Stimulated activated memory B cell treated with anti-CD40 and anti-IgM and Interleukin-4, amounts not matched to agents 10 μg/mL and 1 μg/mL and 100 μg/mL, for 72 hours (primary cell): ENCODE measurements around the gene EFCAB6.
"Not testable (repeated sequence)": the region's sequence is repeated elsewhere in the genome, so short reads cannot be mapped to it uniquely, and the experiment has no call there.

Source experiments
- ATAC-seq: fragments of 150-1000 bp; cut with Tn5 transposase; 2 replicates; pipeline ENCODE4 v1.10.0; 2021
- H3K27ac Mint-ChIP-seq: one replicate; pipeline ENCODE4 v1.8.0; 2022; ENCODE audit warnings: mild to moderate bottlenecking, mixed read lengths
- H3K27me3 Mint-ChIP-seq: one replicate; pipeline ENCODE4 v1.8.0; 2022; ENCODE audit warnings: mixed read lengths
- H3K36me3 Mint-ChIP-seq: one replicate; pipeline ENCODE4 v1.8.0; 2022; ENCODE audit warnings: mixed read lengths
- H3K4me1 Mint-ChIP-seq: one replicate; pipeline ENCODE4 v1.8.0; 2022; ENCODE audit warnings: mixed read lengths
- H3K4me3 Mint-ChIP-seq: one replicate; pipeline ENCODE4 v1.8.0; 2022; ENCODE audit warnings: mild to moderate bottlenecking, moderate library complexity, mixed read lengths
- H3K9me3 Mint-ChIP-seq: one replicate; pipeline ENCODE4 v1.8.0; 2022; ENCODE audit warnings: mixed read lengths

The EFCAB6 gene

GRCh38 chr22:43706571-43707328, 105.4 kb downstream of the EFCAB6 start:
- Mint-ChIP-seq H3K36me3 (peaks cover 6% of the 10 kb centered on the region), H3K27ac (no peak overlapping the region), H3K4me1 (no peaks in the 10 kb centered on the region), H3K27me3 (peaks cover 39% of the 10 kb centered on the region), H3K9me3 (peaks cover 14% of the 10 kb centered on the region), H3K4me3 (no peak overlapping the region)
- ATAC-seq: no peak

GRCh38 chr22:43706151-43706550, 106.0 kb downstream of the EFCAB6 start:
- peaks cover 14% of the 10 kb centered on the region for H3K9me3 Mint-ChIP-seq
- peaks cover 6% of the 10 kb centered on the region for H3K36me3 Mint-ChIP-seq
- H3K27ac Mint-ChIP-seq: no peak overlapping the region
- peaks cover 42% of the 10 kb centered on the region for H3K27me3 Mint-ChIP-seq
- ATAC-seq: no peak
- H3K4me1 Mint-ChIP-seq: no peaks in the 10 kb centered on the region
- H3K4me3 Mint-ChIP-seq: no peak overlapping the region

GRCh38 chr22:43704051-43704450, 108.1 kb downstream of the EFCAB6 start:
- Mint-ChIP-seq H3K4me3 (no peak overlapping the region), H3K9me3 (peaks cover 14% of the 10 kb centered on the region), H3K27me3 (peaks cover 48% of the 10 kb centered on the region), H3K36me3 (peaks cover 6% of the 10 kb centered on the region), H3K4me1 (no peaks in the 10 kb centered on the region), H3K27ac (no peak overlapping the region)
- ATAC-seq: no peak

- Mint-ChIP-seq H3K9me3 (peaks cover 3% of the 10 kb centered on the region), H3K4me3 (no peak overlapping the region), H3K4me1 (no peaks in the 10 kb centered on the region), H3K27me3 (peaks cover 17% of the 10 kb centered on the region), H3K27ac (no peak overlapping the region), H3K36me3 (no peaks in the 10 kb centered on the region)
- ATAC-seq: no peak
Measured at GRCh38 chr22:43698403-43698802, 113.7 kb downstream of the EFCAB6 start.

DNA sequence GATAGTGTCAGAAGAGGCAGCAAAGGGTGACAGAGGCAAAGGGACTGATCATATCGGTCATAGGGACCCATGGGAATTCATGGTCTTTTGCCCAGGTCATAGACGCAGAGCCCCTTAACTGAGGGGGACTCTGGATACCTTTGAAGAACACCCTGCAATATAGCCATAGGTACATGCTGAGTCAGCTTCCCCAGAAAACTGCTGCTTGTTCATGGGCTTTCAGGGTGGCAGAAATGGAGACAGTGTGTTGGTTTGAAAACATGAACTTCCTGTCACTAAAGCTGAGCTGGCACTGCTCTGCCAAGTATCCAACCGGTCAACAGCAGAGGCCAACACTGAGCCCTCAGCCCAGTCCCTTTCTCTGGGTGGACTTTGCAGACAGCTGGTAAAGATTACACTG, 114.2 kb downstream of the EFCAB6 start:
- Mint-ChIP-seq H3K4me3 (no peak overlapping the region), H3K4me1 (no peaks in the 10 kb centered on the region), H3K27ac (no peak overlapping the region), H3K27me3 (peaks cover 22% of the 10 kb centered on the region), H3K36me3 (peaks cover under 1% of the 10 kb centered on the region), H3K9me3 (peaks cover 5% of the 10 kb centered on the region)
- no peak for ATAC-seq

- peaks cover 50% of the 10 kb centered on the region for H3K27me3 Mint-ChIP-seq
- H3K9me3 Mint-ChIP-seq: peaks cover 10% of the 10 kb centered on the region
- peaks cover 7% of the 10 kb centered on the region for H3K36me3 Mint-ChIP-seq
- H3K4me3 Mint-ChIP-seq: no peak overlapping the region
- no peak overlapping the region for H3K27ac Mint-ChIP-seq
- H3K4me1 Mint-ChIP-seq: no peaks in the 10 kb centered on the region
- ATAC-seq: no peak
Measured at GRCh38 chr22:43693249-43693648, 118.9 kb downstream of the EFCAB6 start.

DNA sequence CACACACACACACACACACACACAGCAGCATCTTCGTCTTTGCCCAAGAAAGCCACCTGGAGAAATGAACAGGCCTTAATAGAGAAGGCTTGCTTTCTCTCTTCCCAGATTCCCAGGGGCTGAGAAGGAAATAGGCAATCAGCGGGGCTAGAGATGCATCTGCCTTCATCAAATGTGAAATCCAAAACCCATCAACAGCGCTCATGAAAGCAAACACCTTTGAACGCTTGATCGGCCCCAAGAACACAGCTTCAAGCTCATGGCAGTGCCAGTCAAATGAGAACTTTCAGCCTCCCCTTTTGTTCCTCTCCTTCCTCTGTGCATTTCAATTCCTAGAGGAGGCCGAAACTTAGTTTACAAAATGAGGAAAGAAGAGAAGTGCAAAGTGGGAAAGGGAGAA, 122.7 kb downstream of the EFCAB6 start:
- ATAC-seq: no peak
- Mint-ChIP-seq H3K36me3 (peaks cover 7% of the 10 kb centered on the region), H3K9me3 (peaks cover 10% of the 10 kb centered on the region), H3K27me3 (peaks cover 62% of the 10 kb centered on the region), H3K4me3 (no peak overlapping the region), H3K27ac (no peak overlapping the region), H3K4me1 (no peaks in the 10 kb centered on the region)

DNA sequence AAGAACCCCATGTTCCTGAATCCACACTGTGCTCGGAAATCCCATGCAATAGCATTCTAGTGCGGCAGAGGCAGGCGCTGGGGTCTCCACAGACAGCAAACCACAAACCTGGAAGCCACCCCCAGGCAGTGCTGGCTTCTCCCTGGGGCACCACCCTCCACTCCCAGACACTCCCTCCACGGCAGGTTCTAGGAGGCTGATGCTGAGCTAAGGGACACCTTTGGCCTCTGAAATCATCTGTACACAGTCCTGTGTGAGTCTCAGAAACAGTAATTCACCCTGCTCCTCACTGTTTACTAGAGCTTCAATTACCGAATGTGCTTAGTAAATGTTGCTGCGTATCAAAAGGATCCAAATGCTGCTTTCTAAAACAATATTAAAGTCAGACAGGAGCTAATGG, 129.3 kb downstream of the EFCAB6 start:
- Mint-ChIP-seq H3K4me3 (no peak overlapping the region), H3K4me1 (no peaks in the 10 kb centered on the region), H3K27ac (no peak overlapping the region), H3K9me3 (peaks cover 7% of the 10 kb centered on the region), H3K36me3 (no peaks in the 10 kb centered on the region), H3K27me3 (peaks cover 12% of the 10 kb centered on the region)
- ATAC-seq: no peak

GRCh38 chr22:43681731-43682360, 130.3 kb downstream of the EFCAB6 start:
- Mint-ChIP-seq H3K27ac (no peak overlapping the region), H3K36me3 (no peaks in the 10 kb centered on the region), H3K4me3 (no peak overlapping the region), H3K27me3 (peaks cover 12% of the 10 kb centered on the region), H3K4me1 (no peaks in the 10 kb centered on the region), H3K9me3 (peaks cover 7% of the 10 kb centered on the region)
- ATAC-seq: no peak

- no peak overlapping the region for H3K4me3 Mint-ChIP-seq
- H3K9me3 Mint-ChIP-seq: peaks cover 3% of the 10 kb centered on the region
- no peak for ATAC-seq
- H3K4me1 Mint-ChIP-seq: no peaks in the 10 kb centered on the region
- H3K27ac Mint-ChIP-seq: no peak overlapping the region
- peaks cover 22% of the 10 kb centered on the region for H3K27me3 Mint-ChIP-seq
- H3K36me3 Mint-ChIP-seq: no peaks in the 10 kb centered on the region
Measured at GRCh38 chr22:43670513-43670912, 141.6 kb downstream of the EFCAB6 start.

DNA sequence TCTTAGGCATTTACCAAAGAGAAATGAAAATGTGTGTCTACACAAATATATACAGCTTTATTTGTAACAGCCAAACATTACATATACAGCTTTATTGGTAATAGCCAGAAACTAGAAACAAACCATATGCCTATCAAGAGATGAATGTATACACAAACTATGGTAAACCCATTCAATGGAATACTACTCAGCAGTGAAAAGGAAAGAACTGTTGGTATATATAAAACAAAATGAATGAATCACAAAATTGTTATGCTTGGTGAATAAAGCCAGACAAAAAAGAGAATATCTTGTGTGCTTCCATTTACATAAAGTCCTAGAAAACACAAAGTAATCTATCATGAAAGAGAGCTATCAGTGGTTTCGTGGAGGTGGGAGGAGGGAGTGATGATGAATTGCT, 142.9 kb downstream of the EFCAB6 start:
- no peaks in the 10 kb centered on the region for H3K36me3 Mint-ChIP-seq
- peaks cover 29% of the 10 kb centered on the region for H3K27me3 Mint-ChIP-seq
- H3K9me3 Mint-ChIP-seq: peaks cover 3% of the 10 kb centered on the region
- H3K27ac Mint-ChIP-seq: no peak overlapping the region
- no peaks in the 10 kb centered on the region for H3K4me1 Mint-ChIP-seq
- no peak for ATAC-seq
- no peak overlapping the region for H3K4me3 Mint-ChIP-seq

DNA sequence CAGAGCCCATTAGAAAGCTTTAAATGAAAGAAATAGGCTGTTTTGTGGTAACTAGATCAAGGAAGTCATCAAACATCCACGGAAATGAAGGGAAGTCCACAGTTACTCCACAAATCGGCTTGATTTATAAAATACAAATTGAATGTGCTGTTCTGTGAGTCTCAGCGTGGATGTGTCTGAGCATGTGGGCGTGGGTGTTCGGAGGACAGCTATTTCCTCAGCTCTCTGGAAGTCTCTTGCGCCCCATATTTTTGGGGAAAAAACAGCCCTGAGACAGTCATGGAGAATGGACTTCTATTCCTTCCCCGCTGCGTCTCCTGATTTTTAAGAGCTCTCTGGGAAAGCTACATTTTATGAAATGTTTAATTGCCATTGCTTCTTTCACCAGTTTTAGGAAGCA, 144.4 kb downstream of the EFCAB6 start:
- Mint-ChIP-seq H3K9me3 (peaks cover 3% of the 10 kb centered on the region), H3K4me3 (no peak overlapping the region), H3K4me1 (no peaks in the 10 kb centered on the region), H3K36me3 (no peaks in the 10 kb centered on the region), H3K27me3 (peaks cover 34% of the 10 kb centered on the region), H3K27ac (no peak overlapping the region)
- no peak for ATAC-seq

DNA sequence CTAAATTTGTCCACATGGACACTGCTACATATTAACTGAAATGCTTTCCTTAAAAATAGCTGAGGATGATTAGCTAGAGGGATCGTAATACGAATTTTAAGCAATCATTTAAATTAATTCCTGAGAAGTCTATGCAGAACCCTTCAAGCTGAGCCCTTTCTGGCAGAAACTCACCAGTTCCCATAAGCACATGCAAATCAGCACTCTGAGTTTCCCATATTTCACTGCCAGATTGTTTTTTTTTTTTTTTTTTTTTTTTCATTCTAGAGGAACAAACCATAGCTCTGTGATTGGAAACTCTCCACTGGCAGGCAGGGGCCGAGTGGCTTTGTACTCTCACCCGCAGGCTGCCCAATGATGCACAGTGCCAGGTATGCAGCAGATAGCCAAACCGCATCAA, 145.6 kb downstream of the EFCAB6 start:
- H3K4me3 Mint-ChIP-seq: no peak overlapping the region
- no peak overlapping the region for H3K27ac Mint-ChIP-seq
- H3K27me3 Mint-ChIP-seq: peaks cover 34% of the 10 kb centered on the region
- H3K36me3 Mint-ChIP-seq: no peaks in the 10 kb centered on the region
- ATAC-seq: no peak
- H3K4me1 Mint-ChIP-seq: no peaks in the 10 kb centered on the region
- peaks cover 3% of the 10 kb centered on the region for H3K9me3 Mint-ChIP-seq

DNA sequence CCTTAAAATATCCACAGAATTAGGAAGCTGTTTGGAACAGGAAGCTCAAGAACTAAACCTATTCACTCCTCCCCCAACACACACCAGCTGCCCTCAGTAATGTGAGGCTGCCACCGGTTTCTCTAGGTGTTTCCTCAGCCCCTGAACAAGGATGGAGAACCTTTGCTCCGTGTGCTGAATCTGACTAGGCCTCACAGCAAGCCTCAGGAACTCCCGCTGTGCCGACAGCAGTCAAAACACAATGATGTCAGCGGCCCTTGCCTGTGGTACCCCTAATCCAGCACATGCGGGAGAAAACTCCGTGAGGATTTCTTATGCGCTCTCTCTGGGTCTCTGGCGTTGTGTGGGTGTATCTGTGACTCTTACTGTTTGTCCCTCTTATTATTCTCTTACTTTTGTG, 153.3 kb downstream of the EFCAB6 start:
- peaks cover 12% of the 10 kb centered on the region for H3K27me3 Mint-ChIP-seq
- no peak for ATAC-seq
- no peak overlapping the region for H3K27ac Mint-ChIP-seq
- H3K36me3 Mint-ChIP-seq: no peaks in the 10 kb centered on the region
- H3K9me3 Mint-ChIP-seq: no peaks in the 10 kb centered on the region
- H3K4me3 Mint-ChIP-seq: no peak overlapping the region
- no peaks in the 10 kb centered on the region for H3K4me1 Mint-ChIP-seq

DNA sequence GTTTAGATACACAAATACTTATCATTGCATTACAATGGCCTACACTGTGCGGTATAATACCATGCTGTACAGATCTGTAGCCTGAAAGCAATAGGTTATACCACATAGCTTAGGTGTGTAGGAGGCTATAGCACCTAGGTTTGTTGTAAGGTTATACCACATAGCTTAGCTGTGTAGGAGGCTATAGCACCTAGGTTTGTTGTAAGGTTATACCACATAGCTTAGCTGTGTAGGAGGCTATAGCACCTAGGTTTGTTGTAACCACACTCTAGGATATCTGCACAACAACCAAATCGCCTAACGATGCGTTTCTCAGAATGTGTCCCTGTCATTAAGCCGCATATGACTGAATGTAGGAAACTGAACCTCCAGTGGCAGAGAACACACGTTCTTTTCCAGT, 155.5 kb downstream of the EFCAB6 start:
- not testable (repeated sequence) for H3K9me3 Mint-ChIP-seq, H3K4me3 Mint-ChIP-seq, H3K36me3 Mint-ChIP-seq, H3K27ac Mint-ChIP-seq, H3K4me1 Mint-ChIP-seq
- peaks cover 21% of the 10 kb centered on the region for H3K27me3 Mint-ChIP-seq
- ATAC-seq: peak; percentile 34

DNA sequence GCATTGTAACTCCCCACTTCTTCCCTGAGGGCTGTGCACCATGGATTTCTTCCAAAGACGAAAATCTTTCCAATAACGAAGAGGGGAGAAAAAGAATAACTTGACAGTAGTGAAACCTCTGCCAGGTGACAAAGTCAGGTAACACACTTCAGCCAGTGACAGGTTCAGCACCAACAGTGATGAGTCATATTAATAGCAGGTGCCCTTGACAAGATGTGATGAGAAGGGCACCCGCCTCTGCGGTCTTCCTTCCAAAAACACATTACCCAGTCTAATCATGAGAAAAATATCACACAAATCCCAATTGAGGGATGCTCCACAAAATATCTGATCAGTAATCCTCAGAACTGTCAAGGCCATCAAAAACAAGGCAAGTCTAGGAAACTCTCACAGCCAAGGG, 157.8 kb downstream of the EFCAB6 start:
- no peaks in the 10 kb centered on the region for H3K36me3 Mint-ChIP-seq
- no peak for ATAC-seq
- no peak overlapping the region for H3K27ac Mint-ChIP-seq

More for the DNA sequence above, 157.8 kb downstream of the EFCAB6 start:
- peaks cover 26% of the 10 kb centered on the region for H3K27me3 Mint-ChIP-seq
- no peak overlapping the region for H3K4me3 Mint-ChIP-seq
- H3K4me1 Mint-ChIP-seq: no peaks in the 10 kb centered on the region
- H3K9me3 Mint-ChIP-seq: peaks cover 11% of the 10 kb centered on the region
